Pons (tissue), 1 donor: ENCODE results near the gene KAZN.

Experiments used
- DNase-seq: peaks from one replicate; pipeline ENCODE4 v3.0.0-alpha.2; 2016; ENCODE audit warnings: low spot score

The KAZN gene

DNA sequence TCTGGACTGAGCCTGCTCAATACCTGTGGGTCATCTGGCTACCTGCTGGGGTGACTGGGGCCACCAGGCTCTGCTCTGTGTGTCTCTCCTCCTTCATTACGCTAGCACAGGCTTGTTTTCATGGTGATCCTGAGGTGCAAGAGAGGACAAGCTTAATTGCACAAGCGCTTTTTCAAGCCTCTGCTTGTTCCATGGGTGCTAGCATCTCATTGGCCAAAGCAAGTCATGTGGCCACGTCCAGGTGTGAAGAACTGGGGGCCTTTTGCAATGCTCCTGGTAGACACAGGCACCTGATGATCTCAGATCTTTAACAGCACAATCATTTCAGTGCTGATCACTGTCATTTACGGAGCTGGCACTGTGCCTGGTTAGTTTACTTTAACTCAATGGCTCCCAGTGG is 114.6 kb downstream of the KAZN start:
- DNase-seq, result no peak

DNA sequence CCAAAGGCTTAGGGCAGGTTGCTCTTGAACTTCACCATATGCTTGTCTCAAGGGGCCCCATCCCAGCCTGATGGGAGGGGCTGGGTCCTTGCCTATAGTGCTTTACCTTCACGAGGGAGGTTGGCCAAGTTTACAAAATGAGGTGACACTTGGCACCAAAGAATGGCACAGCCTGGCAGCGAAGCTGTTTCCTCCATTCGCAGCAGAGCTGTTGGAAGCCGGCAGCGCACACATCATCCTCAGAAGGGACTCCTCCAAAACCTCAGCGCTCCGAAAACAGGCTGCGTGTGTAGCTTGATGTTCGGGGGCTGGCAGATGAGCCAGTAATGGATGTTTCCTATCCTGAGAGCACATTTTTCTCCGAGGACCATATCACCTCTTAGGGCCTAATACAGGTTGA is 116.8 kb downstream of the KAZN start:
- no peak for DNase-seq

DNA sequence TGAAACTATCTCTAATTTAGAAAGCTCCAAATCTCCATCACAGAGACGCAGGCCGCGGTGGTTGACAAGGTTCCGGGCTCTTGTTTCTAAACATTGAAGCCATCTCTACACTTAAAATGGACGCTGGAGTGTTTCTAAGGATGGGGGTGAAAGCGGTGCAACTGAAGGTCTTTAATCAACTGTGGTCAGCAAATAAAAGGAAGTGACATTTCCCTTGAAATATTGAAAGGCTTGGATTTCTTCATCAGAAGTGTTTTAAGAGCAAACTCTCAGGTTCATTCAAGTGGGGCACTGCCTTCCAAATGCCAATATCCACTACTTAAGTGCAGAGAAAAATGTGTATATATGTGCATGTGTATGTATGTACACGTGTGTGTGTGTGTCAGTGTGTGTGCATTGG is 117.3 kb downstream of the KAZN start:
- no peak for DNase-seq

DNA sequence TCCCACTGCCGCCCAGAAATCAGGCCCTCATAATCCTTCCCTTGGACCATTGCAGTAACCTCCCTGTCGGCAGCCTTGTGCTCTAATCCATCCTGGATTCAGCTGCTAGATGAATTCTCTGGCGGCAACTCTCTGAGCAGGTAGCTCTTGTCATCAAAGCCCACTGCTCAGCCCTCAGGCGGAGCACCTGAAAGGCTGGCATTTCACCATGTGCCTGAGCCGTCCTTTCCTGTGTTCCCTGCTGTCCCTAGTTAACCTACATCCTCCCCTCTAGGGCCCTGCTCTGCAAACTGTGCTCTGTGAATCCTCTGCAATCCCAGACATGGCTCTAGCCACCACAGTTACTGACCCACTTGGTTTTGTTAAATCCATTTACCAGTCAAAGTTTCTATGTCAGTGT is 118.0 kb downstream of the KAZN start:
- no peak for DNase-seq

DNA sequence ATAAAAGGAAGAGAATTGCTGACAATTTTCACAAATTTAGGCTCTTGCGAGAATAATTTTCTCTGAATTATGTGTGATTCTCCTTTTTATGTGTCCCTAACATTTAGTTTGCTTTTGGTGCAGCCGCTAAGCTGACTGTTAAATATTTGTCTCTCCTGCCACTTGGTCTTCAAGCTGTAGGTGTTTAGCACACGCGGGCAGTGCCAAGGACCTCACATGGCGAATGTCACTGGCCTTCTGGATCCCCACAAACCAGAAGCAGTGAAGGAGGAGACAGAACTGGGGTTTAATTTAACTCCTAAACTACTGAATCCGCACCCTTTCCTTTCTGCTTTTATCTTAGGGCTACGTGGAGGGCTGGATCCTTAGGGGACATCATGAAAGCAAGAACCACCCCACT is 120.0 kb downstream of the KAZN start:
- no peak for DNase-seq

DNA sequence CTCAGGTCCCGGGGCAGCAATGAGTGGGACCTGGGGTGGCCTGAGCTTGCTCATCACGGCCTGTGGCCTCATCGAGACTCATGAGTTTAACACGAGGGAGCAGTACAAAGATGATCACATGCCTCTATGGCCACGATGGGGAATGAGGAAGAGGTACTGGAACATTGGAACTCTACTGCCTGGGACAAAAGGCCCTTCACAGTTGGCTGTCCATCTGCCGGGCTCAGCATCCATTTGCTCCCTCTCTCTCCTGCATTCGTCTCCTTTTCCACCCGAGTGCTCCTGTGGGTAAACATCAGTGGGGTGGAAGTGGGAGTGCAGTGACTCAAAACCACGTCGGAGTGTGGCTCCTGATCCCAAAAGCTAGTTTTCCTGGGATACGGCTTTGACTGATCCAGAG is 124.9 kb downstream of the KAZN start:
- DNase-seq, result no peak

DNA sequence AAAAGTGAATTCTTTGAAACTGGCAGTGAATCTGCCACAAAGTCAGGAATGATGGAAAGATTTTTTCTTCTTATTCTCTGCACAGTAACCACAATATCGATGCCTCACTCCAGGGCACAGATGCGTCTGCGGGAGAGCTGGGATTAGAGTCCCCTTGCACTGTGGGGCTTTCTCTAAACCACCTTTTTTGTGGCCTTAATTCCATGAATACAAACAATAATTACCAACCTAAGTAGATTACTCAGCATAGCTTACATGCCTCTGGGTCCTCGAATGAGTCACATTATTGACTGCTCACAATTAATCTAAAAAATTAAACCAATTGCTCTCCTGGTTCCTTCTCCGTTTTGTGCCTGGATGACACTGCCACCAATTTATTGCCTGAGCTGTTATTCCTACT is 125.8 kb downstream of the KAZN start:
- no peak for DNase-seq

DNA sequence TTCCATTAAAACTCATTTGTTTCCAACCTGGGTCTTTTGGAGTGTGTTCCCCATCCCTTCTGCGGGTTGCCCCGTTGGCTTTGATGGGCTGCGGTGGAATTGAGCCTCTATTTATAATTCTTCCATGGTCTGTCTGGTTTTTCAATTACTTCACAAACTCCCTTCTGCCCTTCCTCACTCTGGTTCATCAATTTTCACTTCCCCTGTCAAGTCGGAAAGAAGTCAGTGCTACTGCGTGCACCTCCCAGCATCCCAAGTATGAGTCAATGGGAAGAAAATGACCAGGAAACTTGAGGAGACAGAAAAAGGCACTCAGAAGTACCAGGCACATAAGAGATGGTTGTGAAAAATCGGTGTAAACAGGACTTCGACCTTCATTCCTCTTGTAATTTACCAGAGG is 126.2 kb downstream of the KAZN start:
- no peak for DNase-seq

DNA sequence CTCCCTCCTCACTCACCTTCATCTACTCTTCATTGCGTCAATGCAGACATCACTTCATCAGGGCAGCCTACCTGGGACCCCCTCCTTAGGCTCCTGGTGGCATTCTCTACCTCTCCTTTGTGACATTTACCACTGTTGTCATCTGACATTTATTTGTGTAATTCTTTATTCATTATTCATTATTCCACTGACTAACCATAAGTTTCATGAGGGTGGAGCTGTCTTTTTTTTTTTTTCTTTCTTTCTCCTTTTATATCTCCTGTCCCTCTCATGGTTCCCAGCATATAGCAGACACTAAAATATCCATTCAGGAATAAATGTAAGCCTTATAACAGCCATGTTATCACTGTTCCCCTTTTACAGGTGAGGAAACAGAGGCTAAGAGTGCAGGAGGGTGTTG is 126.8 kb downstream of the KAZN start:
- DNase-seq, result no peak

DNA sequence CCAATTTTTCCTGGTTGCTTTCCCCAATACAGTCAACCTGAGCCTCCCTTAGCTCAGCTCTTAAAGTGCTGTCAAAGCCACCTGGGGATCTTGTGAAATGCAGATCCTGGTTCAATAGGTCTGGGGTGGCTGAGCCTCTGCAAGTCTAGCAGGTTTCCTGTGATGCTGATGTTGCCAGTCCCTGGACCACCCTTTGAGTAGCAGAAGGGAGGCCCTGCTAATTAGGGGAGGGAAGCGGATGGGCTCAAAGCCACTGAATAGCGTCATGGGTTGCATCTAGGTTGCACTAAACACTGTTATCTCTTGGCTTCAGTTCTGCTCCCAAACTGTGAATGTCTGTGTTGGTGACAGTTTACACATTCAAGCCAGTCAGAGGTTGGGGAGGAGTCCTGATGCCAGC is 127.2 kb downstream of the KAZN start:
- DNase-seq, result no peak

DNA sequence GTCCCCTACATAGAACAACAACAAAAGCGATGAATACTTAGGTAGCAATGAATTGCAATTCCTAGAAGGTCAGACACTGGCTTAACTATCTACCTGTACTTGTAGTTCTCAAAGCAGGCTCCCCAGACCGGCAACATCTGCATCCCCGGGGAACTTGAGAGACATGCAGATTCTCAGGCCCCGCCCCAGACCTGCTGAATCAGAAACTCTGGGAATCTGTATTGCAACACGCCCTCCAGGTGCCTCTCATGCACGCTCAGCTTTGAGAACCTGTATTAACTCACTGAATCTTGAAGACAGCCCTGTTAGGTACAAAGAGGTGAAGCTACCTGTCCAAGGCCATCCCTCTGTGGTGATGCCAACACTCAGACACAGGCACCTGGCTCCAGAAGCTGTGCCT is 128.1 kb downstream of the KAZN start:
- DNase-seq, result no peak

DNA sequence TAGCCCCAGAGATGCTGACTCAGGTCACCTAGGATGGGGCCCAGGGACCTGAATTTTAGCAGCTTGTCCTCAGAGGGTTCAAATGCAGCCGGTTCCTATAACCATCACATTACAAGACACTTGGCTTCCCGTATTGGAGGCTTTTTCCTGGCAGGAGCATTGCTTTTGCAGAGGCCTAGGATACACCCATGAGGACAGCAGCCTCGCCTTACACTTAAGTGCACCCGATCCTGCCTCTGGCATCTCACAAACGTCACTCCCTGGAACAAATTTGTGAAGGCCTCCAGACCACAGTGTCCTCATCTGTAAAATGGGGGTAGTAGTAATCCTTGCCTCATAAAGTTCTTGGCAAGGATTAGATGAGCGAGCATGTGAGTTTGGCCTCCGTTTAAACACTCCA is 130.0 kb downstream of the KAZN start:
- DNase-seq, result no peak

DNA sequence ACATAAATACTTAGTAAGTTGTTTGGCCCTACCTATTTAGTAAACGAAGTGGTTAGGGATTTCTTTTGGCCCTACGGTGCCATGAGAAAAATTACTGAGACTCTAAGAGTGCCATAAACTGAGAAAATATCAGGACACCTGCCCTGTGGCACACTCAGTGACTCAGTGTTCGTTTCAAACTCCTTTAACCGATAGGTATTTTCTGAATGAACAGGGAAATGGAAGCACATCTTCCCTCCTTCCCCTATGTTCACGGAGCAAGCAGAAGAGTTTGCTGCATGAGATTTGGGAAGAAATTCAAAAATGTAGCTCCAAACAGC is 134.2 kb downstream of the KAZN start:
- DNase-seq, result no peak

DNA sequence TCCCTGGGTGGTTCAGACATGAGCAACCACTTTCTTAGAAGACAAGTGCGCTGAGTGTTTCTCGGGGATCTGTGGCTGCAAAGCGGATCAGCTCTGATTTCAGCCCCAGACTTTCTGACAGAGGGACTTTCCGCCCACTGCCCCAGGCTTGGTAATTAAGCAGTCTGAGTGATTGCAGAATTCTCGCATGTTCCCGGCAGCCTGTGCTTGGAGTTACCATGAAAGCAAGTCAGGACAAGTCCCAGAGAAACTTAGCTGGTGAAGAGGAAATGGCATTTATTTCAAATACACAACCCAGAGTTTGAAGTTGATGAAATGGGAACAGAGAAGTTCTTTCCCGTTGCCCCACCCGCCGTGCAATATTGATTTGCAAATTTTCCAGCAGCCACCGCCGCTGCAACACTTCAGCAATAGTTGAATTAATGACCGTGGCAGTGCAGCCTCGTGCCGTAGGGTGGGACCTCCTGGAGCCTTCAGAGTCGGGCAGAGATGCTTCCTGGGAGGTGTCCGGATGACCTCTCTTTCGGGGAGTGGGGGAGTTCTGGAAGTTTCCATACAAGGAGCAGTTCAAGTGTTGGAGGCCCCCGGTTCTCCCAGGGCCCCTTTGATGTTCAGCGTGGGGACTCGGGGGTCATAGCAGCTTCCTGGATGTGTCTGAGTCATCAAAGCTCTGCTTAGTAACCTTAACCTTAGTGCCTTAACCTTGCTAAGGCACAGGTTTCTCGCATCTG is 134.7 kb downstream of the KAZN start:
- DNase-seq, result no peak

DNA sequence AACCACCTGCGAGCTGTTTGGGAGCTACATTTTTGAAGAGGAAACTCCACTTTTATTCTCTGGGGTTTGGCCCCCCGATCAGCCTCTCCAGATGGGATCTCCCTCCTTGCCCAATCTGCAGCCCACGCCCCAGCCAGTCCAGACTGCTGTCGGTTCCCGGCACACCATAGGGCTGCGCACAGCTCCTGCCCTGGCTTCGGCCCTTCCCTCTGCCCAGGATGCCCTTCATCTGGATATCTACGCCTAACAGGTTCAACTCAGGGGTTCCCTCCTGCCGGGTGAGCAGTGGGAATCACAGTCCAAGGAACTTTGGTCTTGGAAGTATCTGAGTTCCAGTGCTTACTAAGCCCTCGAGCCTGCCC is 135.3 kb downstream of the KAZN start:
- DNase-seq, result no peak

DNA sequence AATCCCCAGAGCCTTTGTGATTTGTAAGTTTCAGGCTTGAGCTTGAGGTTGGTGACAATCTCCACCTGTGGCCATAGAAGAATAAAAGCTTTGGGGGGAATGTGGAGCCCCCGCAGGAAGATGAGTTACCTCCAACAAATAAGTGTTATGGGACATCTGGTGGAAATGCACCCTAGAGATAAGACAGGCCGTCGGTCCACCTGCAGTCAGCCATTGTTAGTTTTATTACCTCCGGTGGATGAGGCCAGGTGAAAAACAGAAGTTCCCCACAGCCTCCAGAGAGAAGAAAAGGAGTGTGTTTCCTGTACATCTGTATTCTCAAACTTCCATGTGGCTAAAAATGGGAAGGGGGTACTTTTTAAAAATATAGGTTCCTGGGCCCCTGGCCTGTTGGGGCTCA is 137.4 kb downstream of the KAZN start:
- DNase-seq, result no peak

DNA sequence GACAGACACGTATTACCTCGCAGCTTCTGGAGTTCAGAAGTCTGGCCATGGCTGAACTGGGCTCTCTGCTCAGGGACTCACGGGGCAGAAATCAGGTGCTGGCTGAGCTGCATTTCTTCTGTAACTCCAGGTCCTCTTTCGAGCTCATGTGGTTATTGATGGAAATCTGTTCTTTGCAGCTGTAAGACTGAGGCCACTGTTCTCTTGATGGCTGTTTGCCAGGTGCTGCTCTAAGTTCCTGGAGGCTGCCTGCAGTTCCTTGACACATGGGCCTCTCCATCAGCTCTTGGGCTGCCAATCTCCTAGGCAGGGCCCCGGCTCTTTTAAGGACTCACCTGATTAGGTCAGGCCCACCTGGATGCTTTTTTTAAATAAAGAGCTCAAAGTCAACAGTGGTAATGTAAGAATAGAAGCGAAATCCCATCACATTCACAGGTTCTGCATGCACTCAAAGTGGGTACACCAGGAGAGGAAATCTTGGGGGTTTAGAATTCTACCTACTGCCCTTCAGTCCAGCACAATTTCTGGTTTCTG is 139.1 kb downstream of the KAZN start:
- DNase-seq, result no peak

DNA sequence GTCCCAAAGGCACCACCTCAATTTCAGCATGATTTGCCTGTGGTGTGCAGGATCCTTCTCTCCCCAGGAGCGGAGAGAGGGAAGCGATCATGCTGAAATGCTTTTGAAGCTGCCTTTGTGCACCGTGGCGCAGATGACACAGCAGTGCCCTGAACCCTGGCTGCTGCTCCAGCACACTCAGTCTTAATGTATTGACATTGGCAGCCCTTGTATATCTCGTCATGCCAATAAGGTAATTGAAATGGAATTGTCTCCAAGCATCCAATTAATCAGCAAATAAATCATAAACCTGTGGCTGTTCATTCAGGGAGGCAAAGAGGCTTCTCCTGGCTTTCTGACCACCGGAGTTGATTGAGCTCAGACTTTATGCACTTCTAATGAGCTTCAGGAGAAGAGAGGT is 139.8 kb downstream of the KAZN start:
- no peak for DNase-seq

DNA sequence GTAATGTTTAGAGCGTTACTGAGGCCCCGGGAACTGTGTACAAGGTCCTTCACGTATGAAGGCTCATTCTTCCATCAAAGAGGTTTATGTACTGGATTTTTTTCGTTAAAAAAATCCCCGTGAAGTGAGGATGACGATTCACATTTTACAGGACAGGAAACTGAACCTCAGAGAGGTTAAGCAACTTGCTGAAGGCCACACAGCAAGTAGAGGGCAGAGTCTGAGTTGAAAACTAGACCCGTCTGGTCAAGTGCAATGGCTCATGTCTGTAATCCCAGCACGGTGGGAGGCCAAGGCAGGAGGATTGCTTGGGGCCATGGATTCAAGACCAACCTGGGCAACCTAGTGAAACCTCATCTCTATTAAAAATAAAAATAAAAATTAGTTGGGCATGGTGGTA is 140.2 kb downstream of the KAZN start:
- no peak for DNase-seq

DNA sequence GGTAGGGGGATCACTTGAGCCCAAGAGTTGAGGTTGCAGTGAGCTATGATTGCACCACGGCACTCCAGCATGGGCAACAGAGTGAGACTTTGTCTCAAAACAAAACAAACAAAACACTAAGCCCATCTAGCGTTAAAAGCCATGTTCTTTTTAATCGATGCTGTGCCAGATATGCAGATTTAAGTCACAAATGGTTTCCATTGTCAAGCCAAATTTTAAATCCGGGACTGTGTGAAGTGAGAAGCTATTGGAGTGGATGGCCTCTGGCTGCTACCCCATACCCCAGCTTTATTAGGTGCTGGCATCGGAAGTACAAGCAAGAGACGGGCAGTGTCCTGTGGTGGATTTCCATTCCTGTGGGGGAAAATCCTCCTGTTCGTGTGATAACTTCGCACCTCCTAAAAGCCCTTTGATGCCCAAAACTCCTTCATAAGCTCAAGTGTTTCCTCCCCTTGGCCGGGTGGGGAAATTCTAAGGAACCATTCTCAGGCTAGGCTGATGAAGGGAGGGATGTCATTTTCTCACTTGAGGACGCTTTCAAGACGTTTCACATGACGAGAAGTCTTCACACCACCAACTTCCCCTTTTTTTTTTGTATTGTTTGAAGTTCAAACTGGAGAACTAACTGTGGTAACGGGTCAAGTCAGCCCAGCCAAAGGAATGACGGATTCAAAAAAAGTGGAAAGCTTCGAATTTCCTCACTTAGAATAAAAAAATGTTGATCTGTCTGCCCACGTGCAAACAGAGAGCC is 140.8 kb downstream of the KAZN start:
- no peak for DNase-seq

DNA sequence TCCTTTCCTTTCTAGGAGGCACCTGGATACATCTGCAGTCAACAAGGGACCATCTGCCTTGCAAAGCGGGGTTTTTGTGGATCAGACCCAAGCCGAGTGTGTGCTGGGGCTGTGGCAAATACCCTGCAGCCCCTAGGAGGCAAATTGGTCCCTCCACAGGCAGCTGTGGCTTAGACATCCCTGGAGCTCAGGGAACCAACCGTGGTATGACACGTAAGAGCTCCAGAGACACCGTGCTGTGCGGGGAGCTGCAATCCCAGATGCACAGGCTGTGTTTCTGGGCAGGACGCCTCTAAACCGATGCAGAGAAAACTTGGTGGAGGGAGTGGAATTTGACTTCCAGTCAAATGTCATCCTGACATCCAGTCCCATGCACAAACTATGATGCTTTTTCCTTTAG is 141.5 kb downstream of the KAZN start:
- no peak for DNase-seq

DNA sequence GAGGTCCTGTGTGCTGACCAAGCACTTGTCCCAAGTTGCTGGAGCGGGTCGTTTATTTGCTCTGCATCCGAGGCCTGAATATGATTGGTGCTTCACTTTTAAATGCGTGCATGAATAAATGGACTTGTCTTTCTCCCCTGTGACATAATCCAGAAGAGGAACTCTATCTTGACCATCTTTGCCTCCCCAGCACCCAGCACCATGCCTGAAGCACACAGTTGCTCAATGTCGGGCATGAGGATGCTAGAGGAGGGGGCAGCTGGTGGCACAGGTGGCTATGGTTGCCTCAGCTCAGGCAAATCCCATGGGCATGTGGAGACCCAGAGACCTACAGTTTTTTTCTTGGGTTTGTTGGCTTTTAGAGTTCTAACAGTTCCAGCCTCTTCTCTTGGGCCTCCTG is 142.6 kb downstream of the KAZN start:
- no peak for DNase-seq

DNA sequence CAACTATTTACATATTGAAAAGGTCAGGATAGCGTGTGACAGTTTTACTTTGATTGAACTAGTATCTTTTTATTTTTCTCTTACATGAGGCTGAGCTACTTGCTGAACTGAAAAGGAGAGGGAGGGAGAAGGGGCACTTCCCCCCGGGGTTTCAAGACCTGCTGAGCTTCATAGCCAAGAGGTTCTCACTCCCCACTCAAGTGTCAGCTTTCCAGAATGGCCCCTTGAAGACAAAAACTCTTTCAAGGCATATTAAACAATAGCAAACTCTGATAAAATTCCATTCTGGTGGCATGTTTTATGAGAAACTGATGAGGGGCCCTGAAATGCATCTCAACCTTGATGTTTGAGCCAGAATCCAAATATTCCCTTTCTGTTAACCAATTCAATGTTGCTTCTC is 143.0 kb downstream of the KAZN start:
- no peak for DNase-seq
